Activated T-helper 1 cell treated with anti-CD3 and anti-CD28 coated beads, Interleukin-12 subunit alpha, Interleukin-12 subunit beta, Interleukin-2, Interleukin-4 antibody, amounts not matched to agents 30 ng/mL and 10 ng/mL and 1 ng/mL, durations not matched to agents 14 hours and 24 hours and 36 hours (primary cell): ENCODE data around the gene CMTM1. TPM values are rescaled to one million over a fixed set of nuclear protein-coding genes. Genes with fewer than 3 reads are reported as not detected.
A peak's percentile ranks its signal among the peaks of the same experiment; 100 is the strongest.
"Not testable (repeated sequence)": the region's sequence is repeated elsewhere in the genome, so short reads cannot be mapped to it uniquely, and the experiment has no call there.

Source experiments
- DNase-seq: peaks from one replicate; pipeline ENCODE4 v3.0.0; 2021; ENCODE audit warnings: low spot score
- H3K27ac Mint-ChIP-seq: one replicate; pipeline ENCODE4 v1.8.0; 2021; ENCODE audit warnings: mild to moderate bottlenecking, mixed read lengths
- H3K27me3 Mint-ChIP-seq: one replicate; pipeline ENCODE4 v1.8.0; 2022; ENCODE audit warnings: mild to moderate bottlenecking, moderate library complexity, mixed read lengths; ENCODE audit not compliant: insufficient read depth
- H3K36me3 Mint-ChIP-seq: one replicate; pipeline ENCODE4 v1.8.0; 2021; ENCODE audit warnings: low read depth, mixed read lengths
- H3K4me1 Mint-ChIP-seq: one replicate; pipeline ENCODE4 v1.8.0; 2021; ENCODE audit warnings: low read depth, mixed read lengths
- H3K4me3 Mint-ChIP-seq: one replicate; pipeline ENCODE4 v1.8.0; 2021; ENCODE audit warnings: mild to moderate bottlenecking, moderate library complexity, mixed read lengths
- H3K9me3 Mint-ChIP-seq: one replicate; pipeline ENCODE4 v1.8.0; 2021; ENCODE audit warnings: mixed read lengths
- intact Hi-C: fragments of 100-400 bp; cut with micrococcal nuclease; formaldehyde crosslinking; loops from one replicate; pipeline ENCODE4 v1.15.1; 2024
- total RNA-seq: library from RNA; stranded (reverse); gene quantifications from 2 replicates; pipeline ENCODE4 v1.2.3, GENCODE V29; 2022

CMTM1 gene
- total RNA-seq, 1 donor from 2014 or later: 13.9 TPM

GRCh38 chr16:66605979-66606751 lies 39.9 kb downstream of the CMTM1 start:
- H3K36me3 Mint-ChIP-seq: peaks cover 19% of the 10 kb centered on the region
- peak overlapping the region; percentile 94 for H3K27ac Mint-ChIP-seq
- no peaks in the 10 kb centered on the region for H3K27me3 Mint-ChIP-seq
- H3K9me3 Mint-ChIP-seq: peaks cover under 1% of the 10 kb centered on the region
- no peak for DNase-seq
- peak overlapping the region; percentile 90 for H3K4me3 Mint-ChIP-seq
- peaks cover 33% of the 10 kb centered on the region for H3K4me1 Mint-ChIP-seq
- intact Hi-C loops: loop anchor here (1.0 to 2.0 kb wide), 3 partner anchors 91 to 145 kb away; partner anchors contain the start of genes CMTM4 and DYNC1LI2

GRCh38 chr16:66608241-66609138 lies 42.3 kb downstream of the CMTM1 start:
- H3K36me3 Mint-ChIP-seq: peaks cover 25% of the 10 kb centered on the region

GRCh38 chr16:66609139-66609510 lies 42.9 kb downstream of the CMTM1 start:
- DNase-seq: no peak
- H3K4me3 Mint-ChIP-seq: no peak overlapping the region
- H3K9me3 Mint-ChIP-seq: no peaks in the 10 kb centered on the region
- no peaks in the 10 kb centered on the region for H3K27me3 Mint-ChIP-seq
- H3K36me3 Mint-ChIP-seq: peaks cover 25% of the 10 kb centered on the region
- H3K4me1 Mint-ChIP-seq: peaks cover 19% of the 10 kb centered on the region
- H3K27ac Mint-ChIP-seq: no peak overlapping the region
- intact Hi-C loops: loop anchor here (2.0 kb wide), 1 partner anchor 260 kb away; no protein-coding TSS in a partner anchor

More at GRCh38 chr16:66608241-66609138, 42.3 kb downstream of the CMTM1 start:
- peak overlapping the region; percentile 56 for H3K4me3 Mint-ChIP-seq
- H3K27ac Mint-ChIP-seq: peak overlapping the region; percentile 75
- no peaks in the 10 kb centered on the region for H3K9me3 Mint-ChIP-seq
- H3K4me1 Mint-ChIP-seq: peaks cover 25% of the 10 kb centered on the region
- H3K27me3 Mint-ChIP-seq: no peaks in the 10 kb centered on the region
- peak; percentile 68 for DNase-seq
- intact Hi-C loops: loop anchor here (1.0 to 2.0 kb wide), 6 partner anchors 18 to 260 kb away; partner anchors contain the start of gene CKLF

- intact Hi-C loops: no loop called here
- Mint-ChIP-seq H3K4me1 (peaks cover 19% of the 10 kb centered on the region), H3K36me3 (peaks cover 25% of the 10 kb centered on the region), H3K27ac (no peak overlapping the region), H3K4me3 (no peak overlapping the region), H3K9me3 (no peaks in the 10 kb centered on the region), H3K27me3 (no peaks in the 10 kb centered on the region)
- no peak for DNase-seq
These were observed 44.0 kb downstream of the CMTM1 start for GRCh38 chr16:66610111-66610820.

GRCh38 chr16:66611911-66612310 lies 45.7 kb downstream of the CMTM1 start:
- H3K36me3 Mint-ChIP-seq: peaks cover 20% of the 10 kb centered on the region
- H3K9me3 Mint-ChIP-seq, DNase-seq, H3K27ac Mint-ChIP-seq, H3K4me3 Mint-ChIP-seq, H3K4me1 Mint-ChIP-seq, intact Hi-C loops, H3K27me3 Mint-ChIP-seq: not testable (repeated sequence)

GRCh38 chr16:66612422-66612821 lies 46.2 kb downstream of the CMTM1 start:
- H3K27ac Mint-ChIP-seq: no peak overlapping the region
- peaks cover 9% of the 10 kb centered on the region for H3K4me1 Mint-ChIP-seq
- no peaks in the 10 kb centered on the region for H3K27me3 Mint-ChIP-seq
- no peak for DNase-seq
- H3K4me3 Mint-ChIP-seq: no peak overlapping the region
- intact Hi-C loops: no loop called here
- peaks cover 20% of the 10 kb centered on the region for H3K36me3 Mint-ChIP-seq
- H3K9me3 Mint-ChIP-seq: no peaks in the 10 kb centered on the region

GRCh38 chr16:66614161-66614802 lies 48.0 kb downstream of the CMTM1 start:
- no peak for DNase-seq
- intact Hi-C loops: no loop called here
- Mint-ChIP-seq H3K4me3 (no peak overlapping the region), H3K4me1 (no peaks in the 10 kb centered on the region), H3K27me3 (no peaks in the 10 kb centered on the region), H3K36me3 (peaks cover 15% of the 10 kb centered on the region), H3K27ac (no peak overlapping the region), H3K9me3 (no peaks in the 10 kb centered on the region)

GRCh38 chr16:66616169-66616568 lies 49.9 kb downstream of the CMTM1 start:
- Mint-ChIP-seq H3K9me3 (no peaks in the 10 kb centered on the region), H3K4me1 (no peaks in the 10 kb centered on the region), H3K27me3 (no peaks in the 10 kb centered on the region), H3K27ac (no peak overlapping the region), H3K4me3 (no peak overlapping the region), H3K36me3 (peaks cover 6% of the 10 kb centered on the region)
- intact Hi-C loops: no loop called here
- DNase-seq: no peak

- Mint-ChIP-seq H3K27ac (no peak overlapping the region), H3K27me3 (no peaks in the 10 kb centered on the region), H3K36me3 (peaks cover 2% of the 10 kb centered on the region), H3K4me1 (no peaks in the 10 kb centered on the region), H3K4me3 (no peak overlapping the region), H3K9me3 (no peaks in the 10 kb centered on the region)
- DNase-seq: no peak
- intact Hi-C loops: no loop called here
These were observed 50.4 kb downstream of the CMTM1 start for GRCh38 chr16:66616592-66616991.

- Mint-ChIP-seq H3K27ac (no peak overlapping the region), H3K9me3 (no peaks in the 10 kb centered on the region)
These were observed 50.8 kb downstream of the CMTM1 start for GRCh38 chr16:66617010-66617434.

GRCh38 chr16:66617728-66618127 lies 51.5 kb downstream of the CMTM1 start:
- H3K4me1 Mint-ChIP-seq: no peaks in the 10 kb centered on the region
- no peaks in the 10 kb centered on the region for H3K36me3 Mint-ChIP-seq
- no peaks in the 10 kb centered on the region for H3K27me3 Mint-ChIP-seq
- no peak overlapping the region for H3K27ac Mint-ChIP-seq
- H3K4me3 Mint-ChIP-seq: no peak overlapping the region
- intact Hi-C loops: no loop called here
- no peaks in the 10 kb centered on the region for H3K9me3 Mint-ChIP-seq
- no peak for DNase-seq

More at GRCh38 chr16:66617010-66617434, 50.8 kb downstream of the CMTM1 start:
- no peaks in the 10 kb centered on the region for H3K27me3 Mint-ChIP-seq
- no peak for DNase-seq
- H3K4me3 Mint-ChIP-seq: no peak overlapping the region
- H3K36me3 Mint-ChIP-seq: no peaks in the 10 kb centered on the region
- H3K4me1 Mint-ChIP-seq: no peaks in the 10 kb centered on the region
- intact Hi-C loops: no loop called here
